NT2/D1 (cell line): Measurements from ENCODE around the gene ROCK2.

Experiments
- SUZ12 ChIP-seq: IDR thresholded peaks from 2 replicates; pipeline ENCODE4 v1.6.1; 2011; ENCODE audit not compliant: insufficient read length, insufficient read depth; ENCODE audit errors: extremely low read depth
- YY1 ChIP-seq: IDR thresholded peaks from 2 replicates; pipeline ENCODE4 v1.6.1; 2011; ENCODE audit not compliant: insufficient read length, insufficient read depth

DNA sequence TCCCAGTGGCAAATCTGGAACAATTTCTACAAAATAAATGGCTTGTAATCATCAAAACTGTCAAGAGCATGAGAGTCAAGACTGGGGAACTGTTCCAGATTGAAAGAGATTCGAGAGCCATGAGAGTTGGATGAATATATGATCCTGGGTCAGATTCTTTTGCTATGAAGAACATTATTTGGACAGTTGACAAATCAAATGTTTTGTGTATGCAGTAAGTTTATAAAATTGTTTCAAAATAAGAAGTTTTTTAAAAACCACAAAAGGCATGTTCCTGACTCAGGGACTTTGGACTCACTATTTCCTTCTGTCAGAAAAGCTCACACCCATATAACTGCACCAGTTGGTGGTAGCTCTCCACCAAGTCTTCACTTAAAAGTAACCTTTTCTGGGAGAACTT lies 38.5 kb downstream of the ROCK2 start:
- TF ChIP-seq YY1 (no peak), SUZ12 (no peak)
